Heart left ventricle (tissue), 16 donors: ENCODE results near the gene TRPM2. TPM values are rescaled to one million over a fixed set of nuclear protein-coding genes. Genes with fewer than 3 reads are reported as not detected.

Experiments
- ATAC-seq, 4 donors: fragments of 200-7000 bp; cut with Tn5 transposase; one replicate each; pipeline ENCODE4 v1.9.1; 2020 to 2022; ENCODE audit warnings: moderate library complexity in 4 of 4, mild to moderate bottlenecking in 3 of 4, moderate number of reproducible peaks in 1 of 4
- DNase-seq, 5 donors: peaks; one replicate each; pipeline ENCODE4 v3.0.0-alpha.2; 2020
- H3K27ac ChIP-seq, 12 donors: fragments of 200-600 bp; sonication (generic) in 4 of 12; one replicate each; pipeline versions ENCODE4 v1.5.0 to v1.8.0; 2016 to 2022; ENCODE audit warnings: mild to moderate bottlenecking in 2 of 12
- H3K27me3 ChIP-seq, 9 donors: fragments of 200-600 bp; sonication (generic) in 2 of 9; one replicate each; pipeline versions ENCODE4 v1.5.1 to v1.8.0; 2016 to 2022; ENCODE audit warnings: mild to moderate bottlenecking in 3 of 9
- H3K36me3 ChIP-seq, 9 donors: fragments of 200-600 bp; sonication (generic) in 2 of 9; one replicate each; pipeline versions ENCODE4 v1.5.0 to v1.8.0; 2018 to 2022; ENCODE audit warnings: mild to moderate bottlenecking in 2 of 9
- H3K4me1 ChIP-seq, 12 donors: fragments of 200-600 bp; sonication (generic) in 4 of 12; one replicate each; pipeline versions ENCODE4 v1.5.0 to v1.8.0; 2016 to 2022; ENCODE audit warnings: mild to moderate bottlenecking in 3 of 12
- H3K4me3 ChIP-seq, 12 donors: fragments of 200-600 bp; sonication (generic) in 4 of 12; one replicate each; pipeline versions ENCODE4 v1.5.0 to v1.8.0; 2017 to 2022; ENCODE audit warnings: mild to moderate bottlenecking in 9 of 12, moderate library complexity in 4 of 12
- H3K9me3 ChIP-seq, 12 donors: fragments of 200-600 bp; sonication (generic) in 4 of 12; one replicate each; pipeline versions ENCODE4 v1.5.0 to v1.8.0; 2016 to 2022; ENCODE audit warnings: mild to moderate bottlenecking in 1 of 12
- CTCF ChIP-seq, 12 donors: fragments of 200-600 bp; sonication (generic) in 4 of 12; IDR thresholded peaks; one replicate each; pipeline versions ENCODE4 v1.5.0 to v1.8.0; 2018 to 2022; ENCODE audit warnings: antibody characterized with exemption in 12 of 12, mild to moderate bottlenecking in 5 of 12
- POLR2A ChIP-seq, 2 donors: fragments of 450-650 bp; IDR thresholded peaks; one replicate each; pipeline ENCODE4 v1.6.1; 2017; ENCODE audit warnings: antibody characterized with exemption in 2 of 2, mild to moderate bottlenecking in 2 of 2, moderate library complexity in 2 of 2
- WGBS, 4 donors: extraction: QIAGEN DNeasy Blood & Tissue Kit in 2 of 4; methylation state at CpG; one replicate each; pipeline versions ENCODE4 v1.1.5 to v1.1.7; 2013 to 2018; 5-methylcytosine and 5-hydroxymethylcytosine counted together
- intact Hi-C, 10 donors: fragments of 100-400 bp; cut with DNase I; formaldehyde crosslinking; loops; one replicate each; pipeline versions ENCODE4 v1.11.1 to v1.14.2; 2022
- polyA plus RNA-seq, 2 donors: library from polyadenylated mRNA; stranded (reverse); fragments of 200-250 nt; gene quantifications; one replicate each; pipeline ENCODE4 v1.2.3, GENCODE V29; 2013
- total RNA-seq, 9 donors: library from RNA; depleted of rRNA in 2 of 9; stranded (reverse); fragments of >200 nt in 2 of 9; fragmentation: NEBNext Ultra II Directional in 3 of 9; extraction: Animal tissue kit (Norgen Biotek cat#: 25700) in 3 of 9; gene quantifications; one replicate each; pipeline versions ENCODE4 v1.1.0 to v1.2.4, GENCODE V29; 2016 to 2023
- donor health status: ischemic (EF 13 %, LVEDD 7.1; RV severe dilation, severe dysfunction).
- donor health status: healthy with polysubstance abuse.
- donor health status: DM: no; HTN: yes; CAD: no.
- donor health status: DM: no; HTN: no; CAD: no.
- donor health status: ischemic (EF 25% LVEDD 6.9; RV normal size, moderate dysfunction).
- donor health status: ischemic (EF 25% LVEDD 5.7; RV mildly dilated, moderate dysfunction).
- donor health status: healthy.
- donor health status: DM: yes; HTN: yes; CAD: no.
- donor health status: ischemic (EF 35%, LVEDD 5.7; RV mildly dilated, moderate dysfunction).
- donor health status: nonischemic (EF 11% LVEDD 7.7; RV severe dilation, severe dysfunction).
- donor health status: DM: yes; HTN: yes; CAD: no.
- donor health status: PGD.
- donor health status: ischemic (EF 29% LVEDD 5.4; RV normal size, mild dysfunction).
- donor health status: nonischemic (EF 23%, LVEDD 6.1; RV moderate dilation, normal function).

Gene TRPM2
- total and polyA plus RNA-seq, 11 donors = 0.66 to 20.5 (median 1.2) TPM

GRCh38 chr21:44426663-44427191, 73.3 kb downstream of the TRPM2 start:
- peaks cover 0 to 11% (median 0%) of the 10 kb centered on the region in 9 donors for H3K27me3 ChIP-seq
- H3K27ac ChIP-seq = no peak overlapping the region
- no peaks in the 10 kb centered on the region for H3K4me1 ChIP-seq
- peaks cover 0 to 33% (median 0%) of the 10 kb centered on the region in 9 donors for H3K36me3 ChIP-seq
- 83 to 93% (median 87%) methylated on average over 11 to 21 of the region's 21 CpGs for WGBS, 4 donors
- TF ChIP-seq POLR2A (IDR thresholded peaks at IDR 0.05) (no peak), CTCF (IDR thresholded peaks at IDR 0.05) (no peak)
- intact Hi-C loops = loop anchor here in 1 of 10 donors (10.0 kb wide), 1 partner anchor 62 kb away; no protein-coding TSS in a partner anchor
- H3K4me3 ChIP-seq = no peak overlapping the region
- DNase-seq (peak in 1 of 5 donors; percentile 28), ATAC-seq (no peak)
- H3K9me3 ChIP-seq = peaks cover 0 to 28% (median 10%) of the 10 kb centered on the region in 12 donors

DNA sequence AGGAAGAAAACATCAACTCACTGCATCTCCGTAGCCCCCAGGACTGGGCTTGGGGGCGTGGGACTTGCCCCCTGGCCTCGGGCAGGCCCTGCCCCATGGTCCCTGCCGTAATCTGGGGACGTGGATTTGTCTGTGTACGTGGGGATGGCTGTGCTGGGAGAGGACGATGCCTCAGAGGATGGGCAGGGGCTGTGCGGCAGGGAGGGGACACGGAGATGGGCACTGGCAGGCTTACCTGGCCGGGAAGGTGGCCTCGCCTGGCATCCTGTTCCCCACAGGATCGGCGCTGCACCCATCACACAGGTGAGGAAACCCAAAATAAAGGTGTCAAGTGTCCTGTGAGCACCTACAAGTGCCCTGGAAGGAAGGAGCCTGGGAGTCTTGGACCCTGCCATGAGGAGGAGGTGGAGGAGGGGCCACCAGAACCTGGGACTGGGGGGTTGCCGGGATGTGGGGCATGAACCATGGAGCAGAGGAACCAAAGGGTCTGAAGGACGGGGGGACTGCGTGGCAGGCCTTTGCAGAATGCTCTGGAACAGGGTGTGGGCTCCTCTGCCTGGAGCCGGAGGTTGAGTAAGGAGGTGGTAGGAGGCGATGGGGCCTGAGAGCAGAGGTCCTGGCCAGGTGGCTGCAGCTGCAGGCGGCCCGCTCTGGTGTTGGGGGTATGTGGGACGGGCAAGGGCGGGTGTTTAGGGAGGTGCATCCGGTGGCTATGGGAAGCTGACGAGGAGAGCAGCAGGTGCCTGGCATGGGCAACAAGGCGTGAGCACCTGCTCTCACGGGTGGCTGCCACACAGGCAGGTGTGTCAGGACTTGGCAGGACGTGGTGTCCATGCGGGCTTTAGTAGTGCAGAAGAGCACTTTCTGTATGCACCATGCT, 74.1 kb downstream of the TRPM2 start:
- no peak for ATAC-seq
- H3K4me3 ChIP-seq = no peak overlapping the region
- no peaks in the 10 kb centered on the region for H3K4me1 ChIP-seq
- peak in 1 of 5 donors; percentile 35 for DNase-seq
- H3K9me3 ChIP-seq = peaks cover 0 to 28% (median 10%) of the 10 kb centered on the region in 12 donors
- H3K27ac ChIP-seq = no peak overlapping the region
- H3K36me3 ChIP-seq = peaks cover 0 to 26% (median 0%) of the 10 kb centered on the region in 9 donors
- H3K27me3 ChIP-seq = peaks cover 0 to 11% (median 0%) of the 10 kb centered on the region in 9 donors
- intact Hi-C loops = loop anchor here in 1 of 10 donors (10.0 kb wide), 1 partner anchor 63 kb away; no protein-coding TSS in a partner anchor
- TF ChIP-seq CTCF (IDR thresholded peaks at IDR 0.05) (no peak), POLR2A (IDR thresholded peaks at IDR 0.05) (no peak)
- WGBS, 4 donors = 91 to 93% (median 93%) methylated on average over 28 of the region's 28 CpGs

GRCh38 chr21:44428281-44428960, 75.0 kb downstream of the TRPM2 start:
- Histone ChIP-seq H3K27ac (no peak overlapping the region), H3K4me3 (no peak overlapping the region), H3K27me3 (peaks cover 0 to 11% (median 0%) of the 10 kb centered on the region in 9 donors), H3K9me3 (peaks cover 0 to 28% (median 10%) of the 10 kb centered on the region in 12 donors), H3K4me1 (no peaks in the 10 kb centered on the region), H3K36me3 (peaks cover 0 to 26% (median 0%) of the 10 kb centered on the region in 9 donors)
- intact Hi-C loops = loop anchor here in 1 of 10 donors (10.0 kb wide), 1 partner anchor 64 kb away; no protein-coding TSS in a partner anchor
- no peak for ATAC-seq
- WGBS, 4 donors = 44 to 53% (median 46%) methylated on average over 2 to 3 of the region's 3 CpGs
- TF ChIP-seq CTCF (IDR thresholded peaks at IDR 0.05) = no peak
- TF ChIP-seq POLR2A (IDR thresholded peaks at IDR 0.05) = no peak
- DNase-seq = peak in 1 of 5 donors; percentile 20
